ENCODE results near the gene GSN.

The GSN gene

DNA sequence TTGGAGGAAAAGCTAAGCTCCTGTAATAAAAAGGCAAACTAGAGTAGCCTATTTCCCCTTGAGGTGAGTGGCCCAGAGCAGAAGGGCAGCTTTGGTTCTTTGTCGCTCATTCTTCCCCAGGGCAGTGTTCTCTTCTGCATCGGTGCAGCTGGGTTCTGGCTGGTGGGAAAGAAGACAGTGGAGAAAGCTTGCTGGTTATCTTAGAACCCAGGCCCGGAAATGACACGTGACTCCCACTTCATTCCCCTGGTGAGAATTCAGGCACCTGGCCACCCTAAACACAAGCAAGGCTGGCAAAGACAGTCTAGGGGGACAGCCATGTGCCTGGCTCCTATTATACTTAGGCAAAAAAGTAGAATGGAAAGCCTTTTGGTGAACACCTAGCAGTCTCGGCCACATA, 32.5 kb upstream of the GSN start:
- Histone ChIP-seq H3K9ac (ENCODE audit: low read depth, low read length) (no peak overlapping the region), H3K36me3 (ENCODE audit: insufficient read depth, low read length) (no peaks in the 10 kb centered on the region; the same call in 1 of the 2 replicates), H3K9me3 (ENCODE audit: control insufficient read depth, insufficient read depth, low read length) (no peaks in the 10 kb centered on the region), H3K4me1 (ENCODE audit: insufficient read depth, low read length) (peaks cover 11% of the 10 kb centered on the region)

GRCh38 chr9:121237916-121238315, 30.0 kb upstream of the GSN start:
- Histone ChIP-seq H3K36me3 (ENCODE audit: insufficient read depth, low read length) (no peaks in the 10 kb centered on the region), H3K9me3 (ENCODE audit: control insufficient read depth, insufficient read depth, low read length) (no peaks in the 10 kb centered on the region), H3K9ac (ENCODE audit: low read depth, low read length) (no peak overlapping the region), H3K4me1 (ENCODE audit: insufficient read depth, low read length) (peaks cover 11% of the 10 kb centered on the region)

DNA sequence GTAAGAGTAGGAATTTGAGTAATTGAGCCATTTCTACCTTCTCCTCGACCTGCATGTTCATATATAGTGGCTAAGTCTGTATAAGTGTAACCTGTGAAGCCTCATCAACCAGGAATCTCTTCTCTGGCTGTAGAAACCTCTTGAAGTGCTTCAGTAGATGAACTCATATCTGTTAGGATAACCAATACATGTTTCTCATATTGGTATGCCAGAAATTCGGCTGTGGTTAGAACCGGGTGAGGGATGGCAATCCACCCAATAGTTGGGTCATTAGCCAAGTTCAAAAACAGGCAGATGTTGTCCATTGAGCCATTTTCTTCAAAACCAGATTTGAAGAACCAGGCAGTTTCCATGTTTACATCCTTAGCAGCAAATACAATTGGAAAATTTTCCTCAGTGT, 28.9 kb upstream of the GSN start:
- Histone ChIP-seq H3K9me3 (ENCODE audit: control insufficient read depth, insufficient read depth, low read length) (0 out of 2 replicates have a peak, but pooled peaks cover under 1% of the 10 kb centered on the region), H3K36me3 (ENCODE audit: insufficient read depth, low read length) (no peaks in the 10 kb centered on the region), H3K4me1 (ENCODE audit: insufficient read depth, low read length) (peaks cover 5% of the 10 kb centered on the region; the same call in 1 of the 2 replicates), H3K9ac (ENCODE audit: low read depth, low read length) (no peak overlapping the region)

- Histone ChIP-seq H3K9me3 (ENCODE audit: control insufficient read depth, insufficient read depth, low read length) (0 out of 2 replicates have a peak, but pooled peaks cover 4% of the 10 kb centered on the region), H3K9ac (ENCODE audit: low read depth, low read length) (no peak overlapping the region), H3K4me1 (ENCODE audit: insufficient read depth, low read length) (no peaks in the 10 kb centered on the region), H3K36me3 (ENCODE audit: insufficient read depth, low read length) (no peaks in the 10 kb centered on the region)
Measured at GRCh38 chr9:121239851-121240250, 28.1 kb upstream of the GSN start.

DNA sequence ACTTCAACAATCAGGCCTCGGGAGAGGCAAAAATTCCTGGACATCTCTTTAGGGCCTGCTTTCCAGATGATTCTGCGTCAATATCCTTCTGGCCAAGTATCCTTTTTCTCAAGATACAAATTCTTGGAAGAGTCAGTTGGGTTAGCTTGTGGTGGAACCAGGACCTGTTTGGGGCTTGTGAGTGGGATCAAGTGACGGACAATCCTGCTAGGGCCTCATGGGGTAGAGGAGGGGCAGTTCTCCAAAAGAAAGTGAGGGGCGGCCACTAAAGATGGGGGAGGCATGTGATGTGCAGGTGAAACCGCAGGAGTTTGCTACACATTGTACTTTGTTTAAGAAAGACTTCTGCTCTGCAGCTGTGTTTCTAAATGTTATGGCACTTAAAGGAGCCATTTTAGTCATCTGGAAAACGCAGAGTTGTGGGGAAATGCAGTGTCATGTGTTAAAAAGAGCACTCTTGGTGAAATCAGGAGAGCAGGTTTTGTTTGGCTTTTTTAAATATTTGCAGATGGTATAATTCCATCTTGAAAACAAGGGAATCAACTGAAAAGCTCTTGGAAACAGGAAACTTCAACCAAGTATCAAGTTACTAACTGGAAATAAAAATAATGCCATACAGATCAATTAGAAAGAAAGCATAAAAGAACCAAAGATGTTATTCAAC, 27.4 kb upstream of the GSN start:
- Histone ChIP-seq H3K9me3 (ENCODE audit: control insufficient read depth, insufficient read depth, low read length) (0 out of 2 replicates have a peak, but pooled peaks cover 4% of the 10 kb centered on the region), H3K9ac (ENCODE audit: low read depth, low read length) (no peak overlapping the region), H3K36me3 (ENCODE audit: insufficient read depth, low read length) (no peaks in the 10 kb centered on the region), H3K4me1 (ENCODE audit: insufficient read depth, low read length) (no peaks in the 10 kb centered on the region)

GRCh38 chr9:121242219-121242958, 25.6 kb upstream of the GSN start:
- Histone ChIP-seq H3K9me3 (ENCODE audit: control insufficient read depth, insufficient read depth, low read length) (0 out of 2 replicates have a peak, but pooled peaks cover 4% of the 10 kb centered on the region), H3K4me1 (ENCODE audit: insufficient read depth, low read length) (no peaks in the 10 kb centered on the region), H3K9ac (ENCODE audit: low read depth, low read length) (no peak overlapping the region), H3K36me3 (ENCODE audit: insufficient read depth, low read length) (no peaks in the 10 kb centered on the region)

GRCh38 chr9:121242959-121243346, 25.0 kb upstream of the GSN start:
- no peak overlapping the region for H3K9ac ChIP-seq (ENCODE audit: low read depth, low read length)

DNA sequence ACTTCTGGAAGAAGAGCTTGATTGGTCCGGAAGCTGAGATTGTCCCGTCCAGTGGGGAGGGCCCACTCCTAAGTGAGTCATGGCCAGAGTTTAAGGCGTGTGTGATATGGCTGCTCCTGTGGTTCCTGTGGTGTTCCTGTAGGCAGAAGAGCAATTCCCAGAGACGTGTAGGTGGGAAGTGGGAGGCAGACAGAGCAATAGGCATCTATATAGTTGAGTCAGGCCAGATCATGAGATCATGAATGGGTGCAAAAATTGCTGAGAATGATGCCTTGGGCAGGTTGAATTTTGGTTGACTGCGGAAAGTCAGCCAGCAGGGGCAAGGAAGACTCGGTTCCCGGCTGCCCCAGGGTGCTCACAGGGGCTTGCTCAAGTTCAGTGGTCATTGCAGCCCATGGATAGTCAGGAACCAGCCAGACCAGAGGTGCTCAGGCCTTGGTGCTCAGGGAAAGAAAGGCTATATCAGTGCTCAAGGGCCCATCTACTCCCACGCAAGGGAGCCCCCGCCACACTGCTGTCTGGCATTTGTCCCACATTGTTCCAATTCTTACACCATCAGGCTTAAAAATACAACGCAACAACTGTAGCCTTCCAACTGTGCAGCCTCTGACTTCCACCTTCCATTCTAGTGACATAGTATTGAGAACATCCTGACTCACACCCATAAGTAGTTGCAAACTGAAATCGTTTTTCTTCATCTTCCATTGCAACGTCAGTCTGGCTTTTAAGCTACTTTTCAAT, 21.0 kb upstream of the GSN start:
- Histone ChIP-seq H3K36me3 (ENCODE audit: insufficient read depth, low read length) (no peaks in the 10 kb centered on the region), H3K9ac (ENCODE audit: low read depth, low read length) (no peak overlapping the region), H3K4me1 (ENCODE audit: insufficient read depth, low read length) (no peaks in the 10 kb centered on the region)

More at GRCh38 chr9:121242959-121243346, 25.0 kb upstream of the GSN start:
- H3K36me3 ChIP-seq (ENCODE audit: insufficient read depth, low read length), result no peaks in the 10 kb centered on the region
- no peaks in the 10 kb centered on the region for H3K4me1 ChIP-seq (ENCODE audit: insufficient read depth, low read length)
- 0 out of 2 replicates have a peak, but pooled peaks cover 4% of the 10 kb centered on the region for H3K9me3 ChIP-seq (ENCODE audit: control insufficient read depth, insufficient read depth, low read length)

GRCh38 chr9:121249563-121249962, 18.4 kb upstream of the GSN start:
- H3K36me3 ChIP-seq (ENCODE audit: insufficient read depth, low read length), result no peaks in the 10 kb centered on the region
- no peak overlapping the region for H3K9ac ChIP-seq (ENCODE audit: low read depth, low read length)
- no peaks in the 10 kb centered on the region for H3K9me3 ChIP-seq (ENCODE audit: control insufficient read depth, insufficient read depth, low read length)
- peaks cover 7% of the 10 kb centered on the region for H3K4me1 ChIP-seq (ENCODE audit: insufficient read depth, low read length)

More for the DNA sequence above, 21.0 kb upstream of the GSN start:
- 0 out of 2 replicates have a peak, but pooled peaks cover 4% of the 10 kb centered on the region for H3K9me3 ChIP-seq (ENCODE audit: control insufficient read depth, insufficient read depth, low read length)

DNA sequence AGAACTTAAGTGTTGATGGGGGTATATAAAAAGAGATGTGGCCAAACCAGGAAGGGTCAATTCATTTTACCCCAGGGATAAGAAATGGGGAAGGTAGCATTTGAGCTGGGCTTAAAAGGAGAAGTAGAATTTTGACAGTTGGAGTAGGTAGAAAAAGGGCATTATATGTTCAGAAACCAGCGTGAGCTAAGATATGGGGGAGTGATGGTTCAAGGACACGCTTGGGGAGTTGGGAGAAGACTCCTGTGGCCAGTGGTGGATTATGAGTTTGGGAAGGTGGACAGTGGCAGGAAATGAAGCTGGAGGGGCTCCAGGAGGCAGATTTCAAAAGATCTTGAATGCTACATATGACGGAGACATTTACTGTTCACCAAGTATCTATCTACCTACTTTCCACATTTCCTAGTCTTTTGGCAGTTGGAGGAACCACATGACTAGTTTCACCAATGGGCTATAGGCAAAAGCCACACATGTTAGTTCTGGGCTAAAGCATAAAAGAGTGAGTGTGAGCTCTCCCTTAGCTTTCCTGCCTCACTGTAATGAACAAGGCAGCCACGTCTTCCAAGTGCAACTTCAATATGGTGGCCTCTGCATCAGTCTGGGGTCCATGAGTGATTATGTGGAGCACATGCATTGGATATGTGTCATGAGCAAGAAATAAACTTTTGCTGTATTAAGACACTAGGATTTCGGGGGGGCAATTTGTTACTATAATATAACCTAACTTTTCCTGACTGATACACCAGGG, 15.7 kb upstream of the GSN start:
- Histone ChIP-seq H3K9ac (ENCODE audit: low read depth, low read length) (no peak overlapping the region), H3K4me1 (ENCODE audit: insufficient read depth, low read length) (peaks cover 7% of the 10 kb centered on the region), H3K9me3 (ENCODE audit: control insufficient read depth, insufficient read depth, low read length) (no peaks in the 10 kb centered on the region), H3K36me3 (ENCODE audit: insufficient read depth, low read length) (no peaks in the 10 kb centered on the region)

DNA sequence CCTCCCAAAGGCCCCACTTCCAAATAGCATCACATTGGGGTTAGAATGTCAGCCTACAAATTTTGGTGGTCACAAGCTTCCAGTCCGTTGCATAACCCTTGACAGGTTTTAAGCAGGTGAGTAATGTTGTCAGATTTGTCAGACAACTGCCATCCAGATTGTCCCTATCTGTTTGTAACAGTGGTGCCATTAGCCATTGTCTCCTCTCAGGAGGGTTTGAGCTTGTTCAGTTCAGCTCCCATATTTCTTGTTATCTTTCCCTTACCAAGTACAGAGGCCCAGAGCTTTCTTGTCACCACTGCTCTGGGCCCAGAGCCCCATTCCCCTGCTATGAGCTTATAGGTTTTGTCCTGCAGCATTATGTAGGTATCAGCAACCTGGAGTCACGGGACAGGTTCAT, 14.8 kb upstream of the GSN start:
- no peak overlapping the region for H3K9ac ChIP-seq (ENCODE audit: low read depth, low read length)
- H3K36me3 ChIP-seq (ENCODE audit: insufficient read depth, low read length), result no peaks in the 10 kb centered on the region
- peaks cover 7% of the 10 kb centered on the region for H3K4me1 ChIP-seq (ENCODE audit: insufficient read depth, low read length)
- no peaks in the 10 kb centered on the region for H3K9me3 ChIP-seq (ENCODE audit: control insufficient read depth, insufficient read depth, low read length)

- no peaks in the 10 kb centered on the region for H3K9me3 ChIP-seq (ENCODE audit: control insufficient read depth, insufficient read depth, low read length)
- H3K36me3 ChIP-seq (ENCODE audit: insufficient read depth, low read length), result no peaks in the 10 kb centered on the region
- H3K4me1 ChIP-seq (ENCODE audit: insufficient read depth, low read length), result peaks cover 7% of the 10 kb centered on the region
- no peak overlapping the region for H3K9ac ChIP-seq (ENCODE audit: low read depth, low read length)
Measured at GRCh38 chr9:121253821-121254501, 14.0 kb upstream of the GSN start.

GRCh38 chr9:121259498-121259897, 8.5 kb upstream of the GSN start:
- no peak overlapping the region for H3K9ac ChIP-seq (ENCODE audit: low read depth, low read length)
- no peaks in the 10 kb centered on the region for H3K9me3 ChIP-seq (ENCODE audit: control insufficient read depth, insufficient read depth, low read length)
- peaks cover 13% of the 10 kb centered on the region for H3K4me1 ChIP-seq (ENCODE audit: insufficient read depth, low read length)
- H3K36me3 ChIP-seq (ENCODE audit: insufficient read depth, low read length), result no peaks in the 10 kb centered on the region
